IPS DF 4.7 (cell line): ENCODE measurements around the gene FAM193B.
"Not testable (repeated sequence)": the region's sequence is repeated elsewhere in the genome, so short reads cannot be mapped to it uniquely, and the experiment has no call there.

Experiments
- DNase-seq: peaks from one replicate; pipeline ENCODE4 v3.0.0-alpha.2; 2013; ENCODE audit warnings: low spot score; ENCODE audit errors: extremely low read depth

The FAM193B gene

DNA sequence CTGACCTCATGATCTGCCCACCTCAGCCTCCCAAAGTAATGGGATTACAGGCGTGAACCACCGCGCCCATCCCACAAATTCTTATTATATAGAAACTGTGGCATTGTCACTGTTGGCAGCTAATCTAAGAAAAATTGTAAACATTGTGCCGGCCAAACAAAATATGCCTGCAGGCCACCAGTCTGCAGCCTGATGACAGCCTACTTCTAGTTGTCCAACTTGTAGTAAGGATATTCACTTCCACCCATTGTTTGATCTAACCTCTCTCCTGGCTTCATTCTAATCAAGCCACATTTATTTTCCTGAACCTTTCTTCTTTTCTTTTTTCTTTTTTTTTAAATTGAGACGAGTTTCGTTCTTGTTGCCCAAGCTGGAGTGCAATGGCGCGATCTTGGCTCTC is 24.0 kb upstream of the FAM193B start:
- DNase-seq, result no peak

DNA sequence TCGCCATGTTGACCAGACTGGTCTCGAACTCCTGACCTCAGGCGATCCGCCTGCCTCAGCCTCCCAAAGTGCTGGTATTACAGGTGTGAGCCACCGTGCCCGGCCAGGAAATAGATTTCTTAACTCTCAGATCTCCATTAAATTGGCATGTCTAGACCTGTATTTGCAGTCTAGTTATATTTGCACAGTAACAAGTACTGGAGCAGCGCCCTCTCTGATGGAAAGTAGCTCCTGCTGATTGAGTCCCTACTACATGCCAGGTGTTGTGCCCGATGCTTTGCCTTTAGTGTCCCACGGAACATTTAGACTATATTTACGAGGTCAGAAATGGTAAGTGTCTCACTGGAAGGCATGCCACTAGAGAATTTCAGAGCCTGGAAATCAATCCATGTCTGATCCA is 21.8 kb upstream of the FAM193B start:
- no peak for DNase-seq

DNA sequence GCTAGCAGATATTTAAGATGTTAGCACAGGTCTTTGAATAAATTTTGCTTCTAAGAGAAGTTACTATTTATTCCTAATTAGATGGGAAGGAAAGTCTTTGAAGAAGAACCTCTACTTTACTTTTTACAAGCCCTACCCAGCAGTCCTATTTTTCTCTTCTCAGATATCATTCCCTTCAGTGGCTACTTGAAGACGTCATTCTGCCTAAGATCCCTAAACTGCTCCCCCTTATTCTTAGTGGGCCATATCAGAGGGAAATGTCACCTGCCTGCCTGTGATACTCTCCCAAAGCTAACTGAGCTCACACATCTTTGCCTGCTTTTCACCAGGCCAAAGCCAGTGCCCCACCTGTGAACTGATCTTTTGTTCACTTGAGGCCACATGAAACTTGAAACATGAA is 21.1 kb upstream of the FAM193B start:
- DNase-seq, result no peak

DNA sequence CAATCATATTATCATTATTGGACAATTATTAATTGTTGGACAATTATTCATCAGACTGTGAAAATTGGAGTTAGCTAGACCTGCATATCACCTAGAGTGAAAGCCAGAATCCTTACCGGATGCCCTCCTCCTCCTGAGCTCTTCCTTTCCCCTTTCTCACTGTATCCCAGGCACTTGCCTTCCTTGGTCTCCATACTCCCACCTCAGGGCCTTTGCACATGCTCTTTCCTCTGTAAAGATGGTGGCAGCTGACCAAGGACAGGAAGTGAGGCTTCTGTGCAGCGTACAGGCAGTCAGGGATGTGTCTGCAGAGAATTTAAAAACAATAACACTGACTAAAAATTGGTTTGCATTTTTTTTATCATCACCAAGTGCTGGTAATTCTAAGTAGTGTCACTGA is 15.5 kb upstream of the FAM193B start:
- DNase-seq, result no peak

DNA sequence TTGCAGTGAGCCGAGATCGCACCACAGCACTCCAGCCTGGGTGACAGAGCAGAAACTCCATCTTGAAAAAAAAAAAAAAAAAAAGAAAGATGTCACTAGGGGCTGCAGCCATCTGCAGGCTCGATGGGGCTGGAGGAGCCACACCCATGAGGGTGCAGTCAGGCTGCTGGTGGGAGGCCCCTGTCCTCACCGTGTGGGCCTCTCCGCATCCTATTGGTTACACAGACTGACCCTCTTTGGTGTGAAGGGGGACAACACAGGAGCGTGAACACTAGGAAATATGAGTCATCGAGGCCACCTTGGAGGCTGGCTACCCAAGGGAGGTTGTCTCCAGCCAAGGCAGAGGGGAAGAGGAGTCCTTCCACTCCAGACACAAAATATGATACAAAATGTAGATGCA is 14.0 kb upstream of the FAM193B start:
- no peak for DNase-seq

DNA sequence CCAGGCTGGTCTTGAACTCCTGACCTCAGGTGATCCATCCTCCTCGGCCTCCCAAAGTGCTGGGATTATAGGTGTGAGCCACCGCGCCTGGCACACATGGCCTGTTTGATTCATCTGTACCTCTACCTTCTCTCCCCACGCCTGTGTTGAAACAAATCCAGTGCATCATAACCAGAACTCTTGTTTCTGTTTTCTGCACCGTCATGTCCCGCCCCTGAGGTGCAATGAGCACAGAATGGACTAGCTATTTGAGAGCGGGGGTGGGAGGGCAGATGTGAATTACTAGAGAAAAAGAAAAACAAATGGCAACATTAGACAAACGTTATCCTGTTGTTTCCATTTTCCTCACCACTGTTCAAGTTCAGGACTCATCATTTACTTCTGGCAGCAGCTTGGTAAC is 10.7 kb upstream of the FAM193B start:
- no peak for DNase-seq

DNA sequence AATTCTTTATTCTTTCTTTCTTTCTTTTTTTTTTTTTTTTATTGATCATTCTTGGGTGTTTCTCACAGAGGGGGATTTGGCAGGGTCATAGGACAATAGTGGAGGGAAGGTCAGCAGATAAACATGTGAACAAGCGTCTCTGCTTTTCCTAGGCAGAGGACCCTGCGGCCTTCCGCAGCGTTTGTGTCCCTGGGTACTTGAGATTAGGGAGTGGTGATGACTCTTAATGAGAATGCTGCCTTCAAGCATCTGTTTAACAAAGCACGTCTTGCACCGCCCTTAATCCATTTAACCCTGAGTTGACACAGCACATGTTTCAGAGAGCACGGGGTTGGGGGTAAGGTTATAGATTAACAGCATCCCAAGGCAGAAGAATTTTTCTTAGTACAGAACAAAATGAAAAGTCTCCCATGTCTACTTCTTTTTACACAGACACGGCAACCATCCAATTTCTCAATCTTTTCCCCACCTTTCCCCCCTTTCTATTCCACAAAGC is 5.1 kb upstream of the FAM193B start:
- not testable (repeated sequence) for DNase-seq

DNA sequence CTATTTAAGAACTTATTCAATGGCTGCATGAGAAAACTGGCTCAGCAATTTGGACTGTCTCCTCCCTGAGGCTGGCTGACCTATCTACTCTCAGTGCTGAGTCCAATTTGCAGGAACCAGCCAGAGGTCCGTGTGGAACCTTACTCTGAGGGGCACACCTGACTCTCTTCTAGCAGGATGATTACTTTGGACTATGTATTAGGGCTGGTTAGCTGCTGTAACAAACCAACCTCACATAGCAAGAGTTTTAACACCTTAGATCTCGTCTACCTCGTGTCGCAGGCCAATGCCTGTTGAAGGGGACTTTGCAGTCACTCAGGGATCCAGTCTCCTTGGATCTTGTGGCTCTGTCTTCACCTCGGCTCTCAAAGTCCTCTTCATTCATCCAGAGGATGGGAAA is 3.4 kb upstream of the FAM193B start:
- DNase-seq, result no peak

DNA sequence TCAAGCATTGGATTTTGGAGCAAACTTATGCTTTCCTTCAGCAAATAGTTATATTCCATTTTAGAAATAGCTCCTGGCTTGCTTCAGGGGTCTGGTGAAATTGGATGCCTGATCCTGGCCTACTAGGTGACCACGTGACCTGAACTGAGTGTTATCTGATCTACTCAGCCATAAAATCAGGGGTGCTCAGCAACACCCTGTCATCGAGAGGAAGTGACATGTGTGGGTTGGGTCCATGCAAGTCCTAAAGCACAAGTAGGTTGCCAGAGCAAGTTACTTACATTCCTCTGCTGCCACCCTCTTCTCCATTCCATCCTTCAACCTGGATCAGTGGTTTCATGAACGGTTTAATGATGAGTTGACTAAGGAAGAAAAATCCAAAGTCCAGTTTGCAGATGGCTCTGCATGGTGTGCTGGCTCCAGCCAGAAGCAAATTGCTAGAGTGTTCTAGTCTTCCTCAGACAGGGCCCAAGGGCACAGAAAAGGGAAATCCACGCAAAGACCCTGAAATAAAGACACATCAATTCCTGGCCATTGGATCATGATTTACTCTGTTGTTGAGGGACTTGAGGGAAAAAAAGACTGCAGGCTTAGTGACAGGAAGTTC is 2.8 kb upstream of the FAM193B start:
- DNase-seq, result no peak

DNA sequence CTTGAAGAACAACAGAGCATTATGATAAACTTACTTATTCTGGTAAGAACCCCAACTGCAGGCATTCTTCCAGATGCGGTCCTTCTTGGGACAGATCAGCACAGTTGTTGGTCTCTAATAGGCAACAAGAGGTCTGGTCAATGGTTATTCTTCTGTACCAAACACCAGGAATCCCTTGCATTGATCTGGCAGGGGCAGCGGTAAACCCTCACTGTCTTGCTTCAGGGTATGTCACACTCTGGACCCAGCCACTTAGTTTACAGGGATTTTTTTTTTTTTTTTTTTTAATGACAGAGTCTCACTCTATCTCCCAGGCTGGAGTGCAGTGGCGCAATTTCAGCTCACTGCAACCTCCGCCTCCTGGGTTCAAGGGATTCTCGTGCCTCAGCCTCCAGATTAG is 1.3 kb upstream of the FAM193B start:
- no peak for DNase-seq

DNA sequence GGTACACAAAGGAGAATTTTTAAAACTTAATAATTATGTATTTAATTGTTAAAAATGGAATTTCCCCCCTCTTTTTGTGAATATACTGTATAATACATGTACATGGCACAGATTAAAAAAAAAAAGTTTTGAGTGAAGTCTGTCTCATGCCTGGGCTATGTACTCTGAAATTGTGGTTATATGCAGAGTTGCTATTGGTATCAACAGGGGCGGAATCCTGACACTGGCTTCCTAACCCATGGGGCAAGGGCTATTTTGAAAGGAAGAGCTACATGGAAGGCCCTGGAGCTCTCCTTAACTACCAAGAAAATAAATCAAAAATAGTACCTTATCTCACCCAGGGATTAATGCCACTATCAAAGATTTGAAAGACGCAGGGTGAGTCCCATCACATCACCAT is 865 bp upstream of the FAM193B start:
- DNase-seq, result no peak

DNA sequence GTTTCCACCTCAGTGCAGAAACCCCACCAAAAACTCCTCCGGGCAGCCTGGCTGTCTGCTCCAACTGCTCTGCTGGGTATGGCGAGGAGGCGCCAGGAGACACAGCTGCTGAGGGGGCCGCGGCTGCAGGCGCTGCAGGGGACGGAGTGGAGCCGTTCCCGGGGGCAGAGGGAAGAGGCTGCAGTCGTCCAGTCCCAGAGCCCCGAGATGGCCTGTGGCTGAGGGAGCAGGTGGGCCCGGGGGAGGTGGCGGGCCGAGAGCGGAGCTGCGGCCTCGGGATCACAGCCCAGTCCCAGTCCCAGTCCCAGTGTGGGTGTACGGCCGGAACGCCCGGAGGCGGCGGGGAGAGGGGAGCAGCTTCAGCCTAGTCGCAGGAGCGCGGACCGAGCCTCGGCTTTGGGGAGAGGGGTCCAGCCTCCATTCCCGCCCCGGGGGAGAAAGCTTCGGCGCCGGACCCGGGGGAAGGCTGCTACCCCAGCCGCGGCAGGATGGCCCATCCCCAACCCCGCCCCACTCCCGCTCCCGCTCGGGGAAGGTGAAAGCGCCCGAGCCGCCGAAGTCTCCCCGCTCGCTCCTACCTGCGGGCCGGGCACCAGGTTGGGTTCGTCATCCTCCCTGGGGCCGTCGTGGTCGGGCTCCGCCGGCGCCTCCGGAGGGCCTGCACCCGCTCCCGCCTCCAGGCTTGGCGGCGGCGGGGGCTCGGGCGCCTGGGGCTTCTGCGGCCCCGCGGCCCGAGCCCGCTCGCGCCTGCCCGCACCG is 513 bp downstream of the FAM193B start:
- no peak for DNase-seq

DNA sequence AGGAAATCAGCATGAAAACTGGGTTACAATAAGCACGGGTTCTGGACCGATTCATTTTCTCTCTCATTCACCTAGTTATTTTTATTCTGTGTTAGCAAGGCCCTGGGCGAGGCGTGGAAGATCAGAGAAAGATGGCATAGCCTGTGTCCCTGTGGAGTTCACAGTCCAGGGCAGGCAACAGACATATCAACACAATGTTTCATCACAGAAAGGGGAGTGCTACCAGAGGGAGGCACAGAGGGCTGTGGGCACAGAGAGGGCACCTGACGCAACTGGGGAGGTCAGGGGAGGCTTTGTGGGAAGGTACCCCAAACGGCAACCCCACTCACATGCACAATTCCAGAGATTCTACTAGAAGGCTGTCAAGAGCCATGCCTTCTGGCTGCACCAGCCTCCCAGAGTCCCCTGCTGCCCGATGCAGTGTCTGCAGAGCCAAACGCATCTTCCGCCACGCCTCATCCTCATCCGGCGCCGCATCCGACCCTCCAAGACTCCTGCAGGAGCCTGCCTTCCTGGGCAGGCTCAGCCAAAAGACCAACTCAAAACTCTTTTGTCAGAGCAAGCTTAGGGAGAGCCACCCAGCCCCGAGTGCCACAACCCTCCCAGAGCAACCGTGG is 1.4 kb downstream of the FAM193B start:
- no peak for DNase-seq

DNA sequence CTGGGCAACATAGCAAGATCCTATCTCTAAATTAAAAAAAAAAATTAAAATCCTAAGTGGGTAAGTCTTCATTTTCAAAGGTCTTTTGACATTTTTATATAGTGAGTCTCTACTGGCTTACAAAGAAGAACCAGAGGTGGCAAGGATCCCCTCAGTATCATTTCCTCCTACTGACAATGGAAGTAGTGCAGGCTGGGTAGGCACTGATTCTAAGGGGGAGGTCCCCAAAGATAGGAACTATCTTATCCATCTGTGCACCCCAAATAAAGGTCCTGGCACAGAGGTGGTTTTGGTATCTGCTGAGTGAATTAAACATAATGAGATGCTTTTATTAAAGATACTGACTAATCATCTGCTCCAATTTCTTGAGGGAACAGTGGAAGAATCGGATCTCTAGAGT is 4.2 kb downstream of the FAM193B start:
- DNase-seq, result no peak

DNA sequence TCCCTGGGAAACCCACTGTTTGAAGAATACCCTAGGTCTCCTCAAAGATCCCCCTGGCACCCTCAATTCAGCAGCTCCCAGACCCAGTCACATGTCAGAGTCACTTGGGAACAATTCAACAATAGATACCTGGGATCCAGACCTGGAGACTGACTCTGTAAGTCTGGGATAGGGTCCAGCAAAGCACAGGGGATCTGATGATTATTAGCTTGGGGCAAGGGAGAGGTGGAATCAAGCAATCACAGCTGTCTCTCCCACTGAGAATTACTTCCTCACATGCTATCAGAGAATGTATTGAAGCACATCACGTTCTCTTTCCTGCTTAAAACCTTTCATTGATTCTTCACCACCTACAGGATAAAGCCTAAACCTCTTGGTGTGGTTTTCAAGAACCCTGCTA is 5.9 kb downstream of the FAM193B start:
- DNase-seq, result no peak

DNA sequence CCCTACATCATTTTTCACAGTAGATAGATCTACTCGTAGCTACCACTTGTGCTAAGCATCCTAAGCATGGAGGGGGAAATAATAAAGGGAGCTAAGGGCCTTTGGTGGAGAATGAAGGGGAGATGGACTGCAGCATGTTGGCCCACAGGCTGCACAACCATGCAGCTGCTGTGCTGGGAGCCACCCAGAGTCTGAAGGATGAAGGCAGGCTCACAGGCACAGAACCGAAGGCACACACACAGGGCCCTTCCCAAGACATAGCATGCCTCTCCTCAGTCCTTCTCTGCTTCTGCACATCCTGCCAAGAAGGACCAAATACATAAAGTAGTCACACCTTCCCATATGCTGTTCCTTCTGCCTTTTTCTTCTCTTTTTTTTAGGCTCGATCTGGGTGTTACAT is 6.6 kb downstream of the FAM193B start:
- DNase-seq, result no peak

DNA sequence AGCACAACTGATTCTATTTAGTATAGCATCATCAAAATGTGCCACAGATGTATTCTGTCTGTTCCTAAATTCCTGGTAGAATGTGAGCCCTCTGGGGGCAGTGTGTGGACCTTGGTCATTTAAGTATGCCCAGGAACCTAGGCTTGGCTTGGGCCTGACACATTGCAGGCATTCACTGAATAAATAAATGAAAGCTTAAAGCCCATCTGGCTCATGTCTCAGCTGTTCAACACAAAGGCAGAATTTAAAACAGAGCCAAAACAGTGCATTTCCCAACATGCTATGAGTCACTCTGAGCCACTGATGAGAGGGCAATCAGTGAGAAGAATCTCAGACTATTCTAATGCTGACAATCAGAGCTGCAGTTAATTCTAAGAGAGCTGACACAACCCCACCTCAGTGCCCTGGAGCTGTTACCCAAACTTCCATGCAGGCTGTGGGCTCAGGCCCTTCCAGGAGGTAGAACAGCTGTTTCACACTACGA is 8.1 kb downstream of the FAM193B start:
- DNase-seq, result no peak

DNA sequence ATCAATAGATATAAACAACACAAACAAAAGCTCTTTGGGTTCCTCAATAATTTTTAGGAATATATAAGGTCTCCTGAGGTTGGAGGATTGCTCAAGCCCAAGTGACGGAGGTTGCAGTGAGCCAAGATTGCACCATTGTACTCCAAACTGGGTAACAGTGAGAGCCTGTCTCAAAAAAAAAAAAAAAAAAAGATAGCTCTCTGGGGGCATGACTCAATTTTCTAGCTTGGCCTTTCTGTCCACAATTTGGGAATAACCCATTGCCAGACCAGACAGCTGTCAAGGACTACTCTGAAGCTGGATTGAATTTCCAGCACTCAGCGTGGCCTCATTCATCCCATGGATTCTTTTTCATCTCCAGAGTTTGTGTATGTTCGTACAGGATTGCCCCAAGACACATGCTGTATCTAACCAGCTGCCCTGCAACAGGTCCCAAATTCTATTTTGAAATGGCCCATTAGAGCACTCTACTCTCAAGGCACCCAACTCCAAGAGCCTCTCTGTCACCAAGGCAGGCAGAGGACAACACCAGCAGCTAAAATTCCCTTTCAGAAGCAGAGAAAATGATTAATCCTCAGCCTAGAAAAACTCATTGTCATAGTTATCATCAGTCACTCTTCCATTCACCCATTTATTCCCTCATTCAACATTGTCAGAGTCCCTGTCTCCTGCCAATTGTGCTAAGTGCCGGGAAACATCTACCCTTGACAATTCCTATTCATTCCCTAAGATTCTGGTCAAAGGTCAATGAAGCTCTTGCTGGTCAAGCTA is 8.7 kb downstream of the FAM193B start:
- no peak for DNase-seq

DNA sequence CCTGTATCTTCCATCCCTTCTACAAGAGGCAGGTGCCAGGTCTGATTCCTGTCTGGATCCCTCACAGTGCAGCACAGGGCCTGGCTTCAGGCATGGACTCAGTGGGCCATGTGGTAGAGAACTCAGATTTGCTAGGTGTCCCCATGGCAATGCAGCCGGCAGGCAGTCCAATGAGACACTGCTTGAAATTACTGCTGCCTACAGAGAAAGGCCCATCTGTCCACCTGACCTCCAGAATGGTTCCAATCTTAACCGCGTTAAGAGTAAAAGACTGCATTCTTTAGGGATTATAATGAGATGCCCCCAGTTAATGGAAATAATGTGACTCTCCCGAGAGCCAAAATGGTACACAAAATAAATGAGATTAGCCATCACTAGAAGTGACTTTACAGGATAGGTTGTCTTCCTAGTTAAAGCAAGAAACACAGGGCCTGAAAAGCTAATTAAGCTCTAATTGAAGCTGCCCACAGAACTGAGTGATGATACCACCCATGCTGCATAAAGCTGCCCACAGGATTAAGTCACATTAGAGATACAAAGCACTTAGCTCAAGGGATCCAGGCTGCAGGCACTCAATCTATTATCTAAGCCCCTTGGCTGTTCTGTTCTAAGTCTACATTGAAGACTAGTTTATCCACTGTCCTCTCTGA is 11.4 kb downstream of the FAM193B start:
- no peak for DNase-seq

DNA sequence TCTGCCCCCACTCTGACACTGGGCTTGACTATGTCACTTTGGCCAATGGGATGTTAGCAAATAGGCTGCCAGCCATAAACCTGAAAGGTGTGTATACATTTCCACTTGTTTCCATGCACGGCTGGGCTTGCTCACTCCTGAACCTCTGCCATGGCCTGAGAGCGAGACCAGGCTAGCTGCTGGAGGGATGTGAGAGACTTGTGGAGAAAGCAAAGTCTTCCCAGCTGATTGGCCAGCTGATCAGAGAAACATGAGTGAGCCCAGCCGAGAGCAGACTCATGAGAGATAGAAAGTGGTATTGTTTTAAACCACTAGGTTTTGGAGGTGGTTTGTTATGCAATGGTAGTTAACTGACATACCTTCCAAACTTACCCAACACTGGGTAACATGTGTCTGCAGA is 13.9 kb downstream of the FAM193B start:
- DNase-seq, result no peak

DNA sequence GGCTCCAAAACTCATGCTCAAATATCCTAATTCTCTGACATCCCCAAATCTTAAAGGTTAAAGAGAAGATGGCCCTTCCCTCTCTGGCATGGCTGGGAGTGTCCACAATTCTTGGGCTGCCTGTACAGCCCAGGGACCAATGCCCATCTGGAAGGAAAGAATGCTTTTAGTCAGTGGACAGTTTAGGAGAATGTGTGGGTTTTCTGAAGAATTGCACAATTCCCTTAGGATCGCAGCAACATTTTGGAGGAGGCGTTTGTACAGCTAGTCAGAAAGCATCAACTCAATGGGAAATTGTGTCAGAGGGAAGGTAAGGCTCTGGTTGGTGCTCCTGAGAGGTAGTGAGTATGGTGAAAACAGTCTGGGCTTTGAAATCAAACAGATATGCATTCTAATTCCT is 15.0 kb downstream of the FAM193B start:
- DNase-seq, result no peak
